ENCODE results near the gene CHI3L1. TPM values are rescaled to one million over a fixed set of nuclear protein-coding genes. Genes with fewer than 3 reads are reported as not detected.
A peak's percentile ranks its signal among the peaks of the same experiment; 100 is the strongest.

Gene CHI3L1
- total RNA-seq, 6 experiments from 2014 or later = not detected

DNA sequence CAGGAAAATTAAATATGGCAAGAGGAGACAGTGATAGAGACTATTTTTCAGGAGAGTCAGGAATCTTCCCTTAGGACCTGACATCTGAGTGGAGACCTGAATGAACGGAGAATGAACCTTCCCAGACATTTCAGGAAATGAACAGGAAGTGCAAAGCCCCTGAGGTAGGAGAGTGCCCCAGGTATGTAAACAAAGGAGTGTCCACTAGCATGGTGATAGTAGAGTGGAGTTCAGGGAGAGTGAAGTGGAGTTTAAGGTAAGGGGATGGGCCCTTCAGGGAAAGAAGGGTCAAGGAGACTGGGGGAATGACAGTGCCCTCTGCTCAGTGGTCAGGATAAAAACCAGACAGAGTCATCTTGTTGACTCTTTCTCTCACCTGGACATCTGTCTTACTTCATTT lies 30.2 kb downstream of the CHI3L1 start:
- no peak overlapping the region for H3K4me3 Mint-ChIP-seq
- no peak for DNase-seq
- peaks cover 13% of the 10 kb centered on the region for H3K9me3 Mint-ChIP-seq
- no peak overlapping the region for H3K27ac Mint-ChIP-seq
- peaks cover 43% of the 10 kb centered on the region for H3K4me1 Mint-ChIP-seq (ENCODE audit: low read depth)
- H3K27me3 Mint-ChIP-seq (ENCODE audit: insufficient read depth) = peaks cover 5% of the 10 kb centered on the region
- TF ChIP-seq, protein P1, sequence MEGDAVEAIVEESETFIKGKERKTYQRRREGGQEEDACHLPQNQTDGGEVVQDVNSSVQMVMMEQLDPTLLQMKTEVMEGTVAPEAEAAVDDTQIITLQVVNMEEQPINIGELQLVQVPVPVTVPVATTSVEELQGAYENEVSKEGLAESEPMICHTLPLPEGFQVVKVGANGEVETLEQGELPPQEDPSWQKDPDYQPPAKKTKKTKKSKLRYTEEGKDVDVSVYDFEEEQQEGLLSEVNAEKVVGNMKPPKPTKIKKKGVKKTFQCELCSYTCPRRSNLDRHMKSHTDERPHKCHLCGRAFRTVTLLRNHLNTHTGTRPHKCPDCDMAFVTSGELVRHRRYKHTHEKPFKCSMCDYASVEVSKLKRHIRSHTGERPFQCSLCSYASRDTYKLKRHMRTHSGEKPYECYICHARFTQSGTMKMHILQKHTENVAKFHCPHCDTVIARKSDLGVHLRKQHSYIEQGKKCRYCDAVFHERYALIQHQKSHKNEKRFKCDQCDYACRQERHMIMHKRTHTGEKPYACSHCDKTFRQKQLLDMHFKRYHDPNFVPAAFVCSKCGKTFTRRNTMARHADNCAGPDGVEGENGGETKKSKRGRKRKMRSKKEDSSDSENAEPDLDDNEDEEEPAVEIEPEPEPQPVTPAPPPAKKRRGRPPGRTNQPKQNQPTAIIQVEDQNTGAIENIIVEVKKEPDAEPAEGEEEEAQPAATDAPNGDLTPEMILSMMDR (IDR thresholded peaks at IDR 0.05) = no peak
- peaks cover 18% of the 10 kb centered on the region for H3K36me3 Mint-ChIP-seq (ENCODE audit: low read depth)

DNA sequence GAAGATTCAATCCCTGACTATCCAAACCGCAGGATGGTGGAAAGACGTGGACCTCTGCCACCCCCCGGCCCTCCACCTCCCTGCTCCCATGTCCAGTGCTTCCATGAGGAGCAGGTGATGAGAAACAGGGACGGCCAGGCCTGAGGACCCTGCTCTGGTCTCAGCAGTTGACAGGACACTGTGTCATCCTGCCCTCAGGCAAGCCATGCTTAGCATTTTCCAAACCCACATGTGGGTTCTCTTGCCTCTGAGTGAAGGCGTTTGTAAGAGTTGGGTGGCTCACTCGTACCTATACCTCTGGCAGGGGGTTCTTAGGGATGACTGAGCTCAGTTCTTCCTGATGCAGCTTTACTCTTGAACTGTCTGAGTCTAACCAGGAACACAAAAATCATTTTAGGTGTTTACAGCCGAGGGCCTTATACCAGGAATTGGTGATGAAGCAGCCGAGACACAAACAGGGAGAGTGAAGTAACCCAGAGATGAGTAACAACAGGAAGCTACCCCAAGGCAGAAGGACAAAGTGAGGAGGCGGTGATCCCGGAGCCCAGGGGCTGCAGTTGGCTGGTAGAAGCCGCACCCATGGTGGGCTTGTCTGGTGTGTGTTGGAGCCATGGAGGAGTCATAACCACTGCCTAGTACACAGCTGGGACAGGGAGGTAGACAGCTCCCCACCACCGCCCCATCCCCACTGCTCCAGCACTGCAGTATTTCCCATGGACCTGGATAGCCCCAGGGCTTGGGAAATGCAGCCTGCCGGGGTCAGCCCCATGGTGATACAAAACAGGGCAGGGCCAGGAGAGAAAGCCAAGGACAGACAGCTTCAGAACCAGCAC lies 32.3 kb downstream of the CHI3L1 start:
- DNase-seq = peak; percentile 79

DNA sequence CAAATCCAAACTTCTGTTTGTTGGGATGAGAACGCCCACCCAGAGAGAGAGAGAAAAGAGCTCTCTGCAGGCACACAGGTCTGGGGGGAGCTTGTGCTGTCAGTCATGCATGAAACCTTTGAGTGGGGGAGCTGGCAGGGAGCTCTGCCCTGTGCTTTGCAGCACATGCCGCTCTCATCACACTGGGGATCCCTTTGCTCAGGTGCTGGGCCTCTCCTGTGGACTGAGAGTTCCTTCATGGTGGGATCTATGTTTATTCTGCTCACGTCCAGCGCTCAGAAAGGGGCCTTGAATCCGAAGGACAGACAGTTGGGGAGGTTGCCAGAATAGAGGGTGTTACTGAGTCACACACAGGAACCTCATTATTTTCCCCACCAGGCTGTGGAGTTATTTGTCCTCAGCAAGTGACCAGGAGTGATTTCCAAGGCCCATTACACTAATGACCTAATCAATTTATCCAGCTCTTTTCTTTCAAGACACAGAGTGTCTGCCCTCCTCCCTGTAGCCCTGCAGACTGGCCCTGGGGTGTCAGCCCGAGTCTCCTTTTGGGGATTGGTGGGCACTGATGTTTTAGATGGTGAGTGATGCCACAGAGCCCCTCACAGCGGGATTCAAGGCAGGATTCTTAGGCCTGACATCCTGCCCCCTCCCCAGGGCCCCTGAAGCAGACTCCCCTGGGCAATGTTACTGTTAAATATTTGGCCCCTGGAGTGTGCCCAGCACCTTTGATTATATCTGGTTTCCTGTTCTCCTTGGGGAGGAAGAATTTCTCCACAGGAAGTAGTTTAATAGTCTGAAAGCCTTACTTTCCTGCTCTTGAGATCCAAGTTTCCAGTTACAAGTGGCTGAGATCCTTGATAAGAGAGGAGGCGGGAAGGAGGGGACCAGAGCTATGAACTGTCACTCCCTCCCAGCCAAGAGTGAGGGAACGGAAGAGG lies 33.2 kb downstream of the CHI3L1 start:
- peaks cover 56% of the 10 kb centered on the region for H3K4me1 Mint-ChIP-seq (ENCODE audit: low read depth)
- peaks cover 6% of the 10 kb centered on the region for H3K9me3 Mint-ChIP-seq
- peaks cover 3% of the 10 kb centered on the region for H3K27me3 Mint-ChIP-seq (ENCODE audit: insufficient read depth)
- TF ChIP-seq, protein P1 (IDR thresholded peaks at IDR 0.05) = no peak
- DNase-seq = no peak
- H3K36me3 Mint-ChIP-seq (ENCODE audit: low read depth) = peaks cover 7% of the 10 kb centered on the region; the same call in 1 of the 2 replicates
- H3K4me3 Mint-ChIP-seq = peak overlapping the region; percentile 71
- H3K27ac Mint-ChIP-seq = peak overlapping the region; percentile 95

More for the DNA sequence above, 32.3 kb downstream of the CHI3L1 start:
- Mint-ChIP-seq H3K27me3 (ENCODE audit: insufficient read depth) (peaks cover 3% of the 10 kb centered on the region), H3K36me3 (ENCODE audit: low read depth) (peaks cover 16% of the 10 kb centered on the region), H3K27ac (peak overlapping the region; percentile 95), H3K9me3 (peaks cover 13% of the 10 kb centered on the region), H3K4me3 (peak overlapping the region; percentile 71), H3K4me1 (ENCODE audit: low read depth) (peaks cover 56% of the 10 kb centered on the region)
- TF ChIP-seq, protein P1 (IDR thresholded peaks at IDR 0.05) = no peak

DNA sequence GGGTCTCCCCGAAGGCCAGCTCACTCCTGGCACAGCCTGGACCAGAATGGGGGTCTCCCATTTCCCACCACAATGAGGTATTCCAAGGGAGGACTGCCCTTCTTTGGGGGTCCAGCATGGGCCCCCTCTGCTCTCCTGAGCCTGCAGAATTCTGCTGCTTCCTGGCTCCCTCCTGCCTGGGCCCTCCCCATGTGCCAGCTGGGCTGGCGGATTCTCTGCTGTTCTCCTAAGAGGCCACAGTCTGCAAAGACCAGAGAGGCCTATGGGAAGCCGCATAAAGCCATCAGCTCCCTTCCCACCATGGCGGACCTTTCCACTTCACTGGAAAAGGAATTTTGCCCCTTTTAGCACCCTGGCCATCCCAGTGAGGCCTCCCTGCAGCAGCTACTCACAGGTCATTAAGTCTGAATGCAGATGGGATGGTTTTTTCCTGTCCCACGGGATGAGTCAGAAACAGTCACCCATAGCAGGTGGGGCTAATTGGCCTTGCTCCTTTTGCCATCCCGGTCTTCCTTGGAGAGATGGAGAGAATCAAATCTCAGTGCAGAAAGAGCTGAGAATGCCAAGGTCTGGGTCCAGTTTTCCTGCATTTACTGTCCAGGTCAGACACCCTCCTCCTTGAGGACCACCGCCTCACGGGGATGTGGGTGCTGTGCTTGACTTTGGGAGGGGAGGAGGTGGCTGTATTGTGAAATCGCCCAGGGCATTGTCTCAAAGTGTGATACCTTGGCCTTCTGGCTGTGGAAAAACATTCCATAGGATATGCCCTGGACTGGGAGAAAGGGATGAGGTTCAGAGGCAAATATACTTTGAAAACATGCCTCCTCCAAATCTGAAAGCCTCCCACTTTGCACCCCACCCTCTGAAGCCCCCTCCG lies 34.1 kb downstream of the CHI3L1 start:
- peak overlapping the region; percentile 95; the same call in 1 of the 2 replicates for H3K27ac Mint-ChIP-seq

More for the DNA sequence above, 34.1 kb downstream of the CHI3L1 start:
- H3K27me3 Mint-ChIP-seq (ENCODE audit: insufficient read depth) = peaks cover 3% of the 10 kb centered on the region
- H3K9me3 Mint-ChIP-seq = no peaks in the 10 kb centered on the region
- H3K4me1 Mint-ChIP-seq (ENCODE audit: low read depth) = peaks cover 56% of the 10 kb centered on the region
- H3K36me3 Mint-ChIP-seq (ENCODE audit: low read depth) = no peaks in the 10 kb centered on the region
- peak; percentile 33 for DNase-seq
- peak overlapping the region; percentile 49 for H3K4me3 Mint-ChIP-seq
- TF ChIP-seq, protein P1 (IDR thresholded peaks at IDR 0.05) = no peak
